ENCODE results near the gene SGTB.

GRCh38 chr5:65699338-65699737 is 22.6 kb downstream of the SGTB start:
- TF ChIP-seq CTCF (IDR thresholded peaks at IDR 0.05; ENCODE audit: poor library complexity, severe bottlenecking): no peak
- TF ChIP-seq EP300 (conservative IDR thresholded peaks at IDR 0.05; ENCODE audit: poor library complexity, severe bottlenecking): no peak
- TF ChIP-seq POLR2AphosphoS5 (IDR thresholded peaks at IDR 0.05): no peak
- TF ChIP-seq TAF1 (IDR thresholded peaks at IDR 0.05; ENCODE audit: low read depth): no peak
- TF ChIP-seq EZH2 (IDR thresholded peaks at IDR 0.05; ENCODE audit: borderline replicate concordance, insufficient read depth, low read length, poor library complexity, severe bottlenecking): no peak
- TF ChIP-seq RAD21 (conservative IDR thresholded peaks at IDR 0.05): no peak
- no peak for TF ChIP-seq SMC3 (conservative IDR thresholded peaks at IDR 0.05; ENCODE audit: poor library complexity)
- no peak for TF ChIP-seq REST (IDR thresholded peaks at IDR 0.05; ENCODE audit: borderline replicate concordance)
